ENCODE data around the gene STARD10. TPM values are rescaled to one million over a fixed set of nuclear protein-coding genes. Genes with fewer than 3 reads are reported as not detected.

The STARD10 gene
- total and polyA plus RNA-seq, 9 donors, result 36.8 to 56.1 (median 45.8) TPM

DNA sequence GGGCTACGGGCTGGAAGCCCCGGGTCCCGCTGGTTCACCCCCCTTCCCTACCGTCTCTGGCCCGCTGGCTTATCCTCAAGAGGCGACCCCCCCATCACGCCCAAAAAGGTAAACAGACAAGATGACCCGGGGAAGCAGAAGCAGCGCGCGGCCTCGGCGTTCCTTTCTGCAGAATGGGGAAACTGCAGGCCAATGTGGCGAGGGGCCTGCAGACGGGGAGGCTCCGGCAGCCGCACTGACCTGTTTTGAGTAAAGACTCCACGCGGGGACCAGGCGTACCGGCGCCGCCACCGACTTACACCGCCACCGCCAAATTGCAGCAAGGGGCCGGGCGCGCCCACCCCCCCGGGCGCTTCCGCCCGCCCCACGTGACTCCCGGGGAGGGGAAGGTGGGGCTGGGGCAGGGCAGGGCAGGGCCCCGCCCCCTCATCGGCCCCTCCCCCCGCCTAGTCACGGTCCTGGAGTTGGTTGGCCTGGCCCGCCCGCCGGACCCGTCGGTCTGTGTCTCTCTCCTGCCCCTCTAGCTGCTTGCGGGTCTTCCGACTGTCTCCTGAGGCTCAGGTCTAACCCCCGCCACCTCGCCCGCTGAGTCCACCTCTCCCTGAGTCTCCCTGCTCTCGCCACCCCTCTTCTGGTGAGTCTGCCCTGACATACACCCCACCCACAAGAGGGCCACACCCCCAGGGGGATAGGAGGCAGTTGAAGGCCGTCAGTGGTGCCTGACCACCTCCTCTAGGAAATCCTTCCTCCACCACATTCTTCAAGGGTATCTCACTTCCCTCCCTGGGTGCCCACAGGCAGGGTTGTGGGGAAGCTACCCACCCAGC, 41.5 kb downstream of the STARD10 start, which contains the start of gene ARAP1:
TSS of gene ARAP1 (minus strand) at position 321 of the 827 bp plus-strand sequence. CDS start 25,280 bp downstream, outside the sequence.
- Histone ChIP-seq H3K36me3 (no peaks in the 10 kb centered on the region), H3K27ac (peak within 1 kb of the TSS in 1 of 2 donors; percentile 48), H3K9me3 (no peaks in the 10 kb centered on the region), H3K4me1 (ENCODE audit: insufficient read depth) (peaks cover 10% of the 10 kb centered on the region), H3K27me3 (no peaks in the 10 kb centered on the region), H3K4me3 (peak within 1 kb of the TSS; percentile 60)
- DNase-seq, result peak; percentile 69 to 80 (median 78)
- intact Hi-C loops (cut with DNase I), result no loop called here
- TF ChIP-seq EP300 (IDR thresholded peaks at IDR 0.05), result no peak
- no peak for TF ChIP-seq POLR2A (IDR thresholded peaks at IDR 0.05)
- TF ChIP-seq, protein P1, sequence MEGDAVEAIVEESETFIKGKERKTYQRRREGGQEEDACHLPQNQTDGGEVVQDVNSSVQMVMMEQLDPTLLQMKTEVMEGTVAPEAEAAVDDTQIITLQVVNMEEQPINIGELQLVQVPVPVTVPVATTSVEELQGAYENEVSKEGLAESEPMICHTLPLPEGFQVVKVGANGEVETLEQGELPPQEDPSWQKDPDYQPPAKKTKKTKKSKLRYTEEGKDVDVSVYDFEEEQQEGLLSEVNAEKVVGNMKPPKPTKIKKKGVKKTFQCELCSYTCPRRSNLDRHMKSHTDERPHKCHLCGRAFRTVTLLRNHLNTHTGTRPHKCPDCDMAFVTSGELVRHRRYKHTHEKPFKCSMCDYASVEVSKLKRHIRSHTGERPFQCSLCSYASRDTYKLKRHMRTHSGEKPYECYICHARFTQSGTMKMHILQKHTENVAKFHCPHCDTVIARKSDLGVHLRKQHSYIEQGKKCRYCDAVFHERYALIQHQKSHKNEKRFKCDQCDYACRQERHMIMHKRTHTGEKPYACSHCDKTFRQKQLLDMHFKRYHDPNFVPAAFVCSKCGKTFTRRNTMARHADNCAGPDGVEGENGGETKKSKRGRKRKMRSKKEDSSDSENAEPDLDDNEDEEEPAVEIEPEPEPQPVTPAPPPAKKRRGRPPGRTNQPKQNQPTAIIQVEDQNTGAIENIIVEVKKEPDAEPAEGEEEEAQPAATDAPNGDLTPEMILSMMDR (IDR thresholded peaks at IDR 0.05), result no peak
- 1 to 2% (median 2%) methylated on average over 28 to 51 of the region's 51 CpGs for WGBS, 3 donors

DNA sequence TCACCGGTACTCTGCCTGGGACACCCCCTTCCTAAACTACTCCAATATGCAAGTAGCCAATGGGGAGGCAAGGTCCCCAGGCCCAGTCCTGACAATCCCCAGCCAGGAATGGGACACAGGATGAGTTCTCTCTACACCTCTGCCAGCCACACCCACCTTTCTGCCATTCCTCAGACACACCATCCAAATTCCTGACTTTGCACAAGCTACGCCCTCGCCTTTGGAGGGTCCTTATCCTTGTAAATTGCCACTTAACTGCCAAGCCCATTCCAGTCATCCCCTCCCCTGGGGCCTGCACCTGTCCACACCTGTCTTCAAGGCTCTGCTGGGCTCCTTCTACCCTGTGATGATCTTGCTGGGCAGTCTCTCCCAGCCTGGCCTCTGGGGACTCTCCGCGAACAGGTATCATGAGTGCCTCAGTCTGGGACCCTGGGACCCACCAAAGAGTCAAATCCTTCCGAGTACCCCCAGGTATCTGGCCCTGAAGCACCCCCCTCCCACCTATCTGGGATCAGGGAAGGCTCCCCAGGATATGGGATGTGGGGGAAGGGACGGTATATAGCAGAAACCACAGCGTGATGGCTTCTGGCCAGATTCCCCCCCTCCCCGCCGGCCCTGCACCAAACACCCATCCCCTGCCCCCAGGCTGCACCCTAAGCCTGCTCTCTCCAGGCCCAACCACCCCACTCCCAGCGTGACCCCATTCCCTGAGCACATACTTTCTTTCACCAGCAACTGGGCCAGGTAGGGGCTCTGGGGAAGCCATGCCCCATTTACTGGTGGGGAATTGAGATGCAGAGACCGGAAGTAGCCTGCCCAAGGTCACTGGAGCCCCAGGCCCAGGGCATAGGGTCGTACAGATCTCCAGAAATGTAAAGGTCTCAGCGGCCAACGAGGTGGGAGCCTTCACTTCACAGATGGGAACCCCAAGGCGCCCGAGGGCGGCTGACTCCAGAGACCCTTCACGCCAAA, 42.4 kb downstream of the STARD10 start:
- Histone ChIP-seq H3K9me3 (no peaks in the 10 kb centered on the region), H3K27me3 (no peaks in the 10 kb centered on the region), H3K27ac (peak overlapping the region in 1 of 2 donors; percentile 48), H3K36me3 (no peaks in the 10 kb centered on the region), H3K4me3 (peak overlapping the region; percentile 60), H3K4me1 (ENCODE audit: insufficient read depth) (peaks cover 10% of the 10 kb centered on the region)
- no peak for DNase-seq
- WGBS, 3 donors, result 41 to 47% (median 41%) methylated on average over 19 of the region's 19 CpGs
- TF ChIP-seq EP300 (IDR thresholded peaks at IDR 0.05) (no peak), POLR2A (IDR thresholded peaks at IDR 0.05) (no peak)
- TF ChIP-seq, protein P1 (IDR thresholded peaks at IDR 0.05), result no peak
- intact Hi-C loops (cut with DNase I), result no loop called here

DNA sequence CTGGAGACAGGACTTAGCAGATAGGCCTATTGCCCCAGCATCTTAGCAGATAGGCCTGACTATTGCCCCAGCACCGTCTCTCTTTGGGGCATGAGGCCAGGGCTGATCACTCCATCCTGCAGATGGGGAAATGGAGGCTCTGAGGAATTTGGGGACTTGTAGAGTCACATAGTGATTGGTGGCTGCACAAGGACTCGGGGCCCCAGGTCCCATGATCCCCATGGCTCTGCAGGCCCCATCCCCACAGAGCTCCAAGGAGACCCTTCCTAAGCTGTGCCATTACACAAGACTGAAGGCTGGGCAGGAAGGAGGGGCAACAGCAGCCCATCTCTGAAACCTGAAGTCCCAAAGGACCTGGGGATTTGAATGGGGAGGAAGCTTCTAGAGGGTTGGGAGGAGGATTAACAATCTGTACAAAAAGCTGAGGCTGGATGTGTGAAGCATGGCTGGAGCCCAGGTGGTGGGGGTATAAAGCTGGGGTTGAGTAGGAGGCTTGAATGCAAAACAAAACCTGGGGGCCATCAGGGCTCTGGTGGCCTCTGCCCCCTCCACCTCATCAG, 43.2 kb downstream of the STARD10 start:
- intact Hi-C loops (cut with DNase I), result no loop called here
- H3K4me3 ChIP-seq, result no peak overlapping the region
- no peak for DNase-seq
- no peaks in the 10 kb centered on the region for H3K27me3 ChIP-seq
- peaks cover 10% of the 10 kb centered on the region for H3K4me1 ChIP-seq (ENCODE audit: insufficient read depth)
- no peaks in the 10 kb centered on the region for H3K36me3 ChIP-seq
- WGBS, 3 donors, result 89 to 97% (median 96%) methylated on average over 2 of the region's 2 CpGs
- no peak overlapping the region for H3K27ac ChIP-seq
- TF ChIP-seq POLR2A (IDR thresholded peaks at IDR 0.05) (no peak), EP300 (IDR thresholded peaks at IDR 0.05) (no peak)
- TF ChIP-seq, protein P1 (IDR thresholded peaks at IDR 0.05), result no peak
- H3K9me3 ChIP-seq, result no peaks in the 10 kb centered on the region

DNA sequence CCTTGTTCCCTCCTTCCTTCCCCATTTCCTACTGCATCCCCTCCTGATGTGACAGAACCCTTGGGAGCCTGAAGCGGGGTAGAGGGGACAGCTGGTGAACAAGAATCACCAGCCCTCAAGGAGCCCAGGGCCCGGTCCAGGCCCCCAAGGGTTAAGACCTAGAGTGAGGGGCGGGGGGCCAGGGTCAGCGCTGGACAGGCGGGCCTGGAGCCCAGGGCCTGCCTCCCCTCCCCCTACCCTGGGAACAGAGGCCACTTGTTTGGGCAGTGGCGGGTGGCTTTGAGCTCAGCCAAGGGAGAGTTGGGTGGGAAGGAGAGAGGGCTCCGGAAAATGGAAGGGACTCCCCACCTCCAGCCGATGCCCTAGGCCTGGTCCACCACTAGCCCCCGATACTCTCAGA, 43.8 kb downstream of the STARD10 start:
- TF ChIP-seq EP300 (IDR thresholded peaks at IDR 0.05), result no peak
- TF ChIP-seq, protein P1 (IDR thresholded peaks at IDR 0.05), result no peak
- no peak for TF ChIP-seq POLR2A (IDR thresholded peaks at IDR 0.05)
- intact Hi-C loops (cut with DNase I), result no loop called here
- DNase-seq, result no peak
- Histone ChIP-seq H3K4me1 (ENCODE audit: insufficient read depth) (peaks cover 10% of the 10 kb centered on the region), H3K9me3 (no peaks in the 10 kb centered on the region), H3K27me3 (no peaks in the 10 kb centered on the region), H3K27ac (no peak overlapping the region), H3K4me3 (no peak overlapping the region), H3K36me3 (no peaks in the 10 kb centered on the region)
- 80 to 86% (median 82%) methylated on average over 9 of the region's 9 CpGs for WGBS, 3 donors
